Tibial nerve (tissue), 4 donors: Measurements from ENCODE around the gene PCED1B.

Experiments used
- EP300 ChIP-seq, 2 donors: sonication (generic); formaldehyde crosslinking; IDR thresholded peaks; one replicate each; pipeline ENCODE4 v1.6.1; 2017; ENCODE audit warnings: antibody characterized with exemption in 2 of 2, mild to moderate bottlenecking in 1 of 2
- POLR2A ChIP-seq, 2 donors: fragments of 450-650 bp; IDR thresholded peaks; one replicate each; pipeline ENCODE4 v1.6.1; 2017; ENCODE audit warnings: antibody characterized with exemption in 2 of 2, mild to moderate bottlenecking in 2 of 2, moderate library complexity in 2 of 2
- TF ChIP-seq, protein P1 (sequence below), 5 experiments: fragments of 200-600 bp in 3 of 5; fragments of 450-650 bp in 2 of 5; sonication (generic) in 3 of 5; IDR thresholded peaks; one replicate each; pipeline ENCODE4 v1.5.1; 2016 to 2019; ENCODE audit warnings: antibody characterized with exemption in 5 of 5, mild to moderate bottlenecking in 3 of 5, moderate library complexity in 2 of 5

DNA sequence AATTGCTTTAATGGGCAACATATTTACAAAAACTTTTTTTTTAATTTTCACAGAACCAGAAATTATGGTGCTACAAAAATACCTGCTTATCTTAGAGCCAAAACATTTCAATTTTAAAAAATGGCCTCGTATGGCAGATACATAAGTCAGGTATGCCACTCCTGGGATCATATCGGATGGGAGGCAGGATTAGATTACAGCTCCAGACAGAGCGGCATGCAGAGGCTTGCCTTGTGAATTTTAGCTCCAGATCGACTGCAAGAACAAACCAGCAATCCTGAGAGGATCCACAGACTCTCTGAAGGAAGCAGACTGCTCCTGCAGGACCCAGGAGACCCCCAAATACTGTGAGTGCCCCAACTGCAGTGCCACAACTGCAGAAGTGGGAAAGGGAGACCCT, 169.7 kb downstream of the PCED1B start:
- TF ChIP-seq, protein P1, sequence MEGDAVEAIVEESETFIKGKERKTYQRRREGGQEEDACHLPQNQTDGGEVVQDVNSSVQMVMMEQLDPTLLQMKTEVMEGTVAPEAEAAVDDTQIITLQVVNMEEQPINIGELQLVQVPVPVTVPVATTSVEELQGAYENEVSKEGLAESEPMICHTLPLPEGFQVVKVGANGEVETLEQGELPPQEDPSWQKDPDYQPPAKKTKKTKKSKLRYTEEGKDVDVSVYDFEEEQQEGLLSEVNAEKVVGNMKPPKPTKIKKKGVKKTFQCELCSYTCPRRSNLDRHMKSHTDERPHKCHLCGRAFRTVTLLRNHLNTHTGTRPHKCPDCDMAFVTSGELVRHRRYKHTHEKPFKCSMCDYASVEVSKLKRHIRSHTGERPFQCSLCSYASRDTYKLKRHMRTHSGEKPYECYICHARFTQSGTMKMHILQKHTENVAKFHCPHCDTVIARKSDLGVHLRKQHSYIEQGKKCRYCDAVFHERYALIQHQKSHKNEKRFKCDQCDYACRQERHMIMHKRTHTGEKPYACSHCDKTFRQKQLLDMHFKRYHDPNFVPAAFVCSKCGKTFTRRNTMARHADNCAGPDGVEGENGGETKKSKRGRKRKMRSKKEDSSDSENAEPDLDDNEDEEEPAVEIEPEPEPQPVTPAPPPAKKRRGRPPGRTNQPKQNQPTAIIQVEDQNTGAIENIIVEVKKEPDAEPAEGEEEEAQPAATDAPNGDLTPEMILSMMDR (IDR thresholded peaks at IDR 0.05), result no peak
- TF ChIP-seq POLR2A (IDR thresholded peaks at IDR 0.05) (no peak), EP300 (IDR thresholded peaks at IDR 0.05) (no peak)
